ENCODE data around the gene TMEM221.

Gene TMEM221

DNA sequence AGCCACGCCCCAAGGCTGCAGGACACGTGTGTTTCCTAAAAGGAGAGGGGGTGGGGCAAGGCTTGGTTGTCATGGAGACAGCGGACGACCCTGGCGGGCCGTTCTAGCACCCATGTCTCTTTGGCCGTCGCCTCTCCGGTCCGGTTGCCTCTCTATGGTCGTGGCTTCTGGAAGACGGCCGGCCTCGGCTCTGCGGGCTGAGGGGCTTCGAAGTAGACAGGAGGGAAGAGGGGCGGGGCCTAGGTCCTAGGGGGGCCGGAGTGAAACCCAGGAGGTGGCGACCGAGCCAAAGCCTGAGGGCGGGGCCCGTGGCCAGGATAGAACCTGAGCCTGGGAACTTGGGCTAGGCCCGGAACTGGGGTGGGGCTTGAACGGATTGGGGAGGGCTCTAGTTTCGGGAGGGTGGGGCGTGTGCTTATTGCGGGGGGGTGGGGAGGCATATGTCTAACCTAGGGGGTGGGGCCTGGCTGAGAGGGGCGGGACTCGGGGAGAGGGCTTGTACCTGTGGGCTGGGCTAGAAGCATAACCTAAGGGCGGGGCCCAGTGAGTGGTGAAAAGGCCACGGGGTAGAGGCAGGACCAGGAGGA lies 21.1 kb upstream of the TMEM221 start (continued):
- TF ChIP-seq EGR2 (tag by site-specific recombination; IDR thresholded peaks at IDR 0.05; ENCODE audit: low read depth) (no peak), ZNF670 (tag by site-specific recombination; IDR thresholded peaks at IDR 0.05; ENCODE audit: low read depth) (no peak), MYNN (tag by site-specific recombination; IDR thresholded peaks at IDR 0.05; ENCODE audit: borderline replicate concordance) (no peak), OSR2 (tag by site-specific recombination; IDR thresholded peaks at IDR 0.05) (no peak), YY1 (tag by site-specific recombination; IDR thresholded peaks at IDR 0.05) (no peak), KLF1 (tag by site-specific recombination; IDR thresholded peaks at IDR 0.05) (peak; percentile 3; the same call in 1 of the 2 replicates), KLF16 (tag by site-specific recombination; IDR thresholded peaks at IDR 0.05) (peak; percentile 76), ZNF660 (tag by site-specific recombination; IDR thresholded peaks at IDR 0.05) (0 out of 2 replicates have a peak, but pooled peaks have one; percentile 32), BCL6B (tag by site-specific recombination; IDR thresholded peaks at IDR 0.05) (peak; percentile 91), ZXDB (tag by site-specific recombination; IDR thresholded peaks at IDR 0.05) (no peak), ZNF837 (tag by site-specific recombination; IDR thresholded peaks at IDR 0.05) (no peak), GLIS2 (tag by site-specific recombination; IDR thresholded peaks at IDR 0.05) (peak; percentile 81), ZNF391 (tag by site-specific recombination; IDR thresholded peaks at IDR 0.05; ENCODE audit: borderline replicate concordance, low read depth) (no peak), ZNF621 (tag by site-specific recombination; IDR thresholded peaks at IDR 0.05) (no peak), ZNF610 (tag by site-specific recombination; IDR thresholded peaks at IDR 0.05; ENCODE audit: borderline replicate concordance) (no peak)
- TF ChIP-seq, protein P1, sequence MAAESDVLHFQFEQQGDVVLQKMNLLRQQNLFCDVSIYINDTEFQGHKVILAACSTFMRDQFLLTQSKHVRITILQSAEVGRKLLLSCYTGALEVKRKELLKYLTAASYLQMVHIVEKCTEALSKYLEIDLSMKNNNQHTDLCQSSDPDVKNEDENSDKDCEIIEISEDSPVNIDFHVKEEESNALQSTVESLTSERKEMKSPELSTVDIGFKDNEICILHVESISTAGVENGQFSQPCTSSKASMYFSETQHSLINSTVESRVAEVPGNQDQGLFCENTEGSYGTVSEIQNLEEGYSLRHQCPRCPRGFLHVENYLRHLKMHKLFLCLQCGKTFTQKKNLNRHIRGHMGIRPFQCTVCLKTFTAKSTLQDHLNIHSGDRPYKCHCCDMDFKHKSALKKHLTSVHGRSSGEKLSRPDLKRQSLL (tag by site-specific recombination; IDR thresholded peaks at IDR 0.05): peak; percentile 62; the same call in 1 of the 2 replicates
- TF ChIP-seq, protein P2, sequence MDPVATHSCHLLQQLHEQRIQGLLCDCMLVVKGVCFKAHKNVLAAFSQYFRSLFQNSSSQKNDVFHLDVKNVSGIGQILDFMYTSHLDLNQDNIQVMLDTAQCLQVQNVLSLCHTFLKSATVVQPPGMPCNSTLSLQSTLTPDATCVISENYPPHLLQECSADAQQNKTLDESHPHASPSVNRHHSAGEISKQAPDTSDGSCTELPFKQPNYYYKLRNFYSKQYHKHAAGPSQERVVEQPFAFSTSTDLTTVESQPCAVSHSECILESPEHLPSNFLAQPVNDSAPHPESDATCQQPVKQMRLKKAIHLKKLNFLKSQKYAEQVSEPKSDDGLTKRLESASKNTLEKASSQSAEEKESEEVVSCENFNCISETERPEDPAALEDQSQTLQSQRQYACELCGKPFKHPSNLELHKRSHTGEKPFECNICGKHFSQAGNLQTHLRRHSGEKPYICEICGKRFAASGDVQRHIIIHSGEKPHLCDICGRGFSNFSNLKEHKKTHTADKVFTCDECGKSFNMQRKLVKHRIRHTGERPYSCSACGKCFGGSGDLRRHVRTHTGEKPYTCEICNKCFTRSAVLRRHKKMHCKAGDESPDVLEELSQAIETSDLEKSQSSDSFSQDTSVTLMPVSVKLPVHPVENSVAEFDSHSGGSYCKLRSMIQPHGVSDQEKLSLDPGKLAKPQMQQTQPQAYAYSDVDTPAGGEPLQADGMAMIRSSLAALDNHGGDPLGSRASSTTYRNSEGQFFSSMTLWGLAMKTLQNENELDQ (tag by site-specific recombination; IDR thresholded peaks at IDR 0.05; ENCODE audit: low read depth): no peak
- TF ChIP-seq, protein P3, sequence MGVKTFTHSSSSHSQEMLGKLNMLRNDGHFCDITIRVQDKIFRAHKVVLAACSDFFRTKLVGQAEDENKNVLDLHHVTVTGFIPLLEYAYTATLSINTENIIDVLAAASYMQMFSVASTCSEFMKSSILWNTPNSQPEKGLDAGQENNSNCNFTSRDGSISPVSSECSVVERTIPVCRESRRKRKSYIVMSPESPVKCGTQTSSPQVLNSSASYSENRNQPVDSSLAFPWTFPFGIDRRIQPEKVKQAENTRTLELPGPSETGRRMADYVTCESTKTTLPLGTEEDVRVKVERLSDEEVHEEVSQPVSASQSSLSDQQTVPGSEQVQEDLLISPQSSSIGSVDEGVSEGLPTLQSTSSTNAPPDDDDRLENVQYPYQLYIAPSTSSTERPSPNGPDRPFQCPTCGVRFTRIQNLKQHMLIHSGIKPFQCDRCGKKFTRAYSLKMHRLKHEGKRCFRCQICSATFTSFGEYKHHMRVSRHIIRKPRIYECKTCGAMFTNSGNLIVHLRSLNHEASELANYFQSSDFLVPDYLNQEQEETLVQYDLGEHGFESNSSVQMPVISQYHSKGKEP (tag by site-specific recombination; IDR thresholded peaks at IDR 0.05): no peak
- TF ChIP-seq, protein P4, sequence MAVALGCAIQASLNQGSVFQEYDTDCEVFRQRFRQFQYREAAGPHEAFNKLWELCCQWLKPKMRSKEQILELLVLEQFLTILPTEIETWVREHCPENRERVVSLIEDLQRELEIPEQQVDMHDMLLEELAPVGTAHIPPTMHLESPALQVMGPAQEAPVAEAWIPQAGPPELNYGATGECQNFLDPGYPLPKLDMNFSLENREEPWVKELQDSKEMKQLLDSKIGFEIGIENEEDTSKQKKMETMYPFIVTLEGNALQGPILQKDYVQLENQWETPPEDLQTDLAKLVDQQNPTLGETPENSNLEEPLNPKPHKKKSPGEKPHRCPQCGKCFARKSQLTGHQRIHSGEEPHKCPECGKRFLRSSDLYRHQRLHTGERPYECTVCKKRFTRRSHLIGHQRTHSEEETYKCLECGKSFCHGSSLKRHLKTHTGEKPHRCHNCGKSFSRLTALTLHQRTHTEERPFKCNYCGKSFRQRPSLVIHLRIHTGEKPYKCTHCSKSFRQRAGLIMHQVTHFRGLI (tag by site-specific recombination; IDR thresholded peaks at IDR 0.05): no peak

Data from HEK293 (cell line).